Breast epithelium (tissue), 4 donors: Measurements from ENCODE around the gene C1orf87. TPM values are rescaled to one million over a fixed set of nuclear protein-coding genes. Genes with fewer than 3 reads are reported as not detected.

Experiments
- DNase-seq, 2 donors: peaks; one replicate each; pipeline ENCODE4 v3.0.0-alpha.2; 2019; ENCODE audit warnings: low spot score in 2 of 2
- H3K27ac ChIP-seq, 2 donors: fragments of 200-600 bp; sonication (generic) in 1 of 2; one replicate each; pipeline ENCODE4 v1.5.1; 2016 to 2019; ENCODE audit warnings: mild to moderate bottlenecking in 1 of 2
- H3K27me3 ChIP-seq, 2 donors: fragments of 200-600 bp; sonication (generic) in 1 of 2; one replicate each; pipeline versions ENCODE4 v1.5.1 to v1.6.0; 2017 to 2019; ENCODE audit warnings: control low read depth in 1 of 2, mild to moderate bottlenecking in 1 of 2
- H3K36me3 ChIP-seq: fragments of 200-600 bp; one replicate; pipeline ENCODE4 v1.5.1; 2019
- H3K4me1 ChIP-seq, 2 donors: fragments of 200-600 bp; sonication (generic); one replicate each; pipeline ENCODE4 v1.5.1; 2016 to 2019; ENCODE audit warnings: control low read depth in 1 of 2
- H3K4me3 ChIP-seq, 3 donors: fragments of 200-600 bp; sonication (generic); 1 replicate in 2 of 3; 2 replicates in 1 of 3; pipeline ENCODE4 v1.5.1; 2016 to 2019; ENCODE audit warnings: mild to moderate bottlenecking in 3 of 3, moderate library complexity in 2 of 3
- H3K9me3 ChIP-seq, 2 donors: fragments of 200-600 bp; sonication (generic) in 1 of 2; one replicate each; pipeline ENCODE4 v1.5.1; 2016 to 2019; ENCODE audit warnings: control low read depth in 1 of 2
- CTCF ChIP-seq, 3 donors: fragments of 450-650 bp; IDR thresholded peaks; one replicate each; pipeline ENCODE4 v1.5.1; 2016 to 2017; ENCODE audit warnings: antibody characterized with exemption in 3 of 3, mild to moderate bottlenecking in 3 of 3, moderate library complexity in 3 of 3
- POLR2A ChIP-seq: fragments of 450-650 bp; IDR thresholded peaks from one replicate; pipeline ENCODE4 v1.6.1; 2016; ENCODE audit warnings: antibody characterized with exemption, mild to moderate bottlenecking, moderate library complexity
- POLR2AphosphoS5 ChIP-seq, 3 donors: sonication (generic); formaldehyde crosslinking; IDR thresholded peaks; one replicate each; pipeline ENCODE4 v1.6.1; 2017; ENCODE audit warnings: antibody characterized with exemption in 3 of 3
- intact Hi-C: fragments of 100-400 bp; cut with DNase I; formaldehyde crosslinking; loops from one replicate; pipeline ENCODE4 v1.15.1; 2023; ENCODE audit warnings: low total_unique reads
- total RNA-seq, 3 donors: library from RNA; depleted of rRNA; stranded (reverse); fragments of >200 nt; gene quantifications; one replicate each; pipeline ENCODE4 v1.1.0, GENCODE V29; 2016

Gene C1orf87
- total RNA-seq, 3 donors from 2014 or later, result not detected

DNA sequence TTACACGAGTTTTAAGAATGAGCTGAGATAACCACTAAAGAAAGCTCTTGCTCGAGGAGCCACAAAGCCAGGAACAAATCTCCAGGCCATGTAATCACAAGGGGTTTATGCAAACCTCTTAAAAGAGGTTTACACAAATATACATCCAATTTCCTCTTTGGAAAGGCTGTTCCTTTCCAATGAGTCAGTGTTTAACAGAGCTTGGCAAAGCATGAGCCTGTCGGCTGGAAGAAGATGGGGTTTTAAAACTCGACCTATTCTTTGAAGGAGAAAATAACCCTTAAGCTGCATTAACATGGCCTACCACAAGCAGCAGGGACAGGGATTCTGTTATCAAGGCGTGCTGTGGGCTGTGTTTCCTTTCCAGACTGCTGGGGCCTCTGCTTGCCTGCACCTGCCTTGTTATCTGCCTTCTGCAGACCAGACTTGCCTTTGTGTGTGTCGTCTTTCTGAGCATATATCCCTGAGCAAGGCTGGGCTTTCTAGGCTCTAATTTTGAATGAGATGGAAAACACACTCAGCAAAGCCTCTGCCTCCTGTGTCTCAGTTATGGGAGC, 106.4 kb downstream of the C1orf87 start:
- intact Hi-C loops, result no loop called here
- Histone ChIP-seq H3K4me1 (no peaks in the 10 kb centered on the region), H3K4me3 (no peak overlapping the region), H3K27ac (no peak overlapping the region), H3K36me3 (no peaks in the 10 kb centered on the region), H3K27me3 (no peaks in the 10 kb centered on the region), H3K9me3 (no peaks in the 10 kb centered on the region)
- TF ChIP-seq POLR2A (no peak), POLR2AphosphoS5 (IDR thresholded peaks at IDR 0.05) (no peak), CTCF (IDR thresholded peaks at IDR 0.05) (no peak)
- DNase-seq, result no peak

DNA sequence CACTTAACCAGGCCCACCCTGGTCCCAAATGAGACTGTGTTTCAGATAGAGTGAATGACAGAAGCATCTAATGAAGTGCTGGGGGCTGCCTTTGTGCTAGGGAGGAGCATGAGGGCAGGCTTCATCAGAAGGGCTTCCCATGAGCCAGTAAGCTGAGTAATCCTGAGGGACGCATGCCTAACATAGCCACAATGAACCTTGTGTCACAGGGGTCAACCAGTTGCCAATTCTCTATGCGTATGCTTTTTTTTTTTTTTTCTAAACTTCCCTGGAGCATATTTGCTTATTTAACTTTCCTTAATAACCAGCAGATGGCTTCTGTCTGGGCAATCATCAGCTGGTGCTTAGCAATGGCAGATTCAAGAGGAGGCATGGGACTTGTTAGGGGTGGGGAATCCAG, 121.5 kb downstream of the C1orf87 start:
- no peaks in the 10 kb centered on the region for H3K4me1 ChIP-seq
- H3K36me3 ChIP-seq, result no peaks in the 10 kb centered on the region
- H3K27me3 ChIP-seq, result no peaks in the 10 kb centered on the region
- H3K4me3 ChIP-seq, result no peak overlapping the region
- intact Hi-C loops, result no loop called here
- no peak overlapping the region for H3K27ac ChIP-seq
- no peak for DNase-seq
- no peak for TF ChIP-seq POLR2A
- no peaks in the 10 kb centered on the region for H3K9me3 ChIP-seq

DNA sequence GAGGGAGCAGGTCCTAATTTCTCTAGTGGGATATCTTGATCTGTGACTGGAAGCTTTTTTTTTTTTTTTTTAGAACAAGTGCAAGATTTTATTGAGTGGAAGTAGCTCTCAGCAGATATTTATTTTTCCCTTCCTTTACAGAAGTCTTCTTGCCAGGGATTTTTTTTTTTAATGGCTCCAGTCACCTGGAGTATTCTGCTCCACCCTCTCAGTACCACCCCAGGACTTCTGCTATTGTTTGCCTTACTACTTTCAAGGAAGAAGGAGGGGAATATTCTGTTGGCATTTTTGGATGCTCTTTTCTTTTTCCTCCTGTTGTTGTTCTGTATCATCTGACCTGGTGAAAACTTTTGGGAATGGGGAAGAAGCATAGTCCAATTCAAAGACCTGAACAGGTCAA, 123.9 kb downstream of the C1orf87 start:
- no peaks in the 10 kb centered on the region for H3K4me1 ChIP-seq
- intact Hi-C loops, result no loop called here
- no peaks in the 10 kb centered on the region for H3K9me3 ChIP-seq
- H3K4me3 ChIP-seq, result no peak overlapping the region
- H3K27me3 ChIP-seq, result no peaks in the 10 kb centered on the region
- no peaks in the 10 kb centered on the region for H3K36me3 ChIP-seq
- no peak for DNase-seq
- no peak overlapping the region for H3K27ac ChIP-seq
- no peak for TF ChIP-seq POLR2AphosphoS5 (IDR thresholded peaks at IDR 0.05)
- TF ChIP-seq CTCF (IDR thresholded peaks at IDR 0.05), result no peak
- TF ChIP-seq POLR2A, result no peak

DNA sequence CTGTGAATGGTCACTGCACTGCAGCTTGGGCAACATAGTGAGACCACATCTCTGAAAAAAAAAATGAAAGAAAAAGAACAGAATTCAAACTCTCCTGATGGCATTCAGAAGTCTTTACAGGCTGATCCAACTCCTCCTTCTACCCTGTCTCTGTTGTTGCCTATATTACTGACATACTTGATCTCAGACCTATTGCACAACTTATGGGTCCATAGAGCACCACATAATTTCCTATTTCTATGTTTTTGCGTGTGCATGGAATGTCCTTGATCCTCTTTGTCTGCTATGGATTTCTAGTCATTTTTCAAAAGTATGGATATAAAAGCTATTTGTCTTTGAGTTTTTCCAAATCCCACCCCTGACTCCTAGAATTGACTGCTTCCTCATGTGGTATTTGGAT, 124.6 kb downstream of the C1orf87 start:
- TF ChIP-seq POLR2AphosphoS5 (IDR thresholded peaks at IDR 0.05) (no peak), CTCF (IDR thresholded peaks at IDR 0.05) (no peak), POLR2A (no peak)
- DNase-seq, result no peak
- H3K27ac ChIP-seq, result no peak overlapping the region
- H3K9me3 ChIP-seq, result no peaks in the 10 kb centered on the region
- intact Hi-C loops, result no loop called here
- H3K4me3 ChIP-seq, result no peak overlapping the region
- H3K27me3 ChIP-seq, result no peaks in the 10 kb centered on the region
- H3K36me3 ChIP-seq, result no peaks in the 10 kb centered on the region
- no peaks in the 10 kb centered on the region for H3K4me1 ChIP-seq

DNA sequence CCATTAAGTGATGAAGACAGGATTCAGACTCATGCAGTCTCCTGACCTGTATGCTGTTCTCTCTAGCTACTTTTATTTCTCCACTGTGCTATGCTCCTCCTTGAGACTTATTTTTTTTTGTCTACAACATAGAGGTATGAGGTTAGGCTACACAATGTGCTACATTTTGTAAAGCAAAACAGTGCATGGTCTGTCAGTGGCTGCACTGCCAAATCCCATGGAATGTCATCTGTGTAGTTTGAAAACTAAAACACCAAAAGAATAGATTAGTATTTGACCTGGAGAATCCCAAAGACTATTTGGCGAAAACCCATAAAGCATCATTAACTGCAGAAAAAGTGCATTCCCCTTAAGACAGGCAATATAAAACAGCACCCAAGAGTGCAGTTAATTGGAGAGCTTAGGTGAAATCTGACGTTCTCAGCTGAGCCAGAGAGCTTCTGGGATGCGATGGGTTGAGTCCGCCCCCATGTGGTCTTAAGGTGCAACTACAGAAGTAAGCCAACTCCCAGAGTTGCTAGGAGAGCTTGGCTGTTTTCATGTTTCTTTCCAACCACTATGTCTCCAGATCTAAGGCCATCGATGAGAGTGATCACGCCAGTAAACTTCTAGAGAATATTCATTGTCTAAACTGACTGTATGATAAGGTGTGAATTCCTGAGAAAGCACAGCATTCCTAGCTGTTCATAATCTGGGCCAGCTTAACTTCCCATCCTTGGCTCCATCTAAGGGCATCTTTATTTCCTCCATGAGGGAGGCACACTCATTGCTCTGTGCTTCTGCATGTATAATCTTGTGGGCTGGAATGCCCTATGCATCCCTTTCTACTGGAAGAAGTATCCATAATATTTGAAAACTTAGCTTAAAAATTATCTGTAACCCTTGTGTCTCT, 126.3 kb downstream of the C1orf87 start:
- no peaks in the 10 kb centered on the region for H3K9me3 ChIP-seq
- intact Hi-C loops, result no loop called here
- no peak overlapping the region for H3K4me3 ChIP-seq
- TF ChIP-seq POLR2A (no peak), POLR2AphosphoS5 (IDR thresholded peaks at IDR 0.05) (no peak), CTCF (IDR thresholded peaks at IDR 0.05) (peak; percentile 55 to 90 (median 85))
- no peak for DNase-seq
- H3K27me3 ChIP-seq, result no peaks in the 10 kb centered on the region
- no peaks in the 10 kb centered on the region for H3K36me3 ChIP-seq
- H3K27ac ChIP-seq, result no peak overlapping the region
- no peaks in the 10 kb centered on the region for H3K4me1 ChIP-seq
